GM23338 (cell line): Measurements from ENCODE around the gene RPUSD1. TPM values are rescaled to one million over a fixed set of nuclear protein-coding genes. Genes with fewer than 3 reads are reported as not detected.

Experiments
- ATAC-seq: fragments of 200-7000 bp; cut with Tn5 transposase; 3 replicates; pipeline ENCODE4 v1.9.1; 2020
- DNase-seq: peaks from one replicate; pipeline ENCODE4 v3.0.0-alpha.2; 2015; ENCODE audit warnings: low spot score
- H2AFZ ChIP-seq: fragments of 200-600 bp; sonication (generic); 2 replicates; pipeline ENCODE4 v1.8.0; 2016; ENCODE audit warnings: antibody characterized with exemption, mild to moderate bottlenecking, moderate library complexity
- H3F3A ChIP-seq: fragments of 200-600 bp; sonication (generic); replicated peaks from 2 replicates; pipeline ENCODE4 v1.8.0; 2017; ENCODE audit warnings: antibody characterized with exemption, mixed run types, low read depth
- H3K27ac ChIP-seq: fragments of 200-600 bp; sonication (generic); 2 replicates; pipeline ENCODE4 v1.6.1; 2016; ENCODE audit warnings: low read depth
- H3K27me3 ChIP-seq: fragments of 200-600 bp; sonication (generic); 2 replicates; pipeline ENCODE4 v1.8.0; 2016; ENCODE audit warnings: mild to moderate bottlenecking, mixed run types, moderate library complexity; ENCODE audit not compliant: insufficient read depth
- H3K36me3 ChIP-seq: fragments of 200-600 bp; sonication (generic); 2 replicates; pipeline ENCODE4 v1.8.0; 2016; ENCODE audit warnings: mild to moderate bottlenecking; ENCODE audit not compliant: insufficient read depth
- H3K4me1 ChIP-seq: fragments of 200-600 bp; sonication (generic); 2 replicates; pipeline ENCODE4 v1.8.0; 2016; ENCODE audit warnings: mild to moderate bottlenecking, moderate library complexity; ENCODE audit not compliant: insufficient read depth
- H3K4me2 ChIP-seq: fragments of 200-600 bp; sonication (generic); 2 replicates; pipeline ENCODE4 v1.7.1; 2017; ENCODE audit warnings: mixed run types
- H3K4me3 ChIP-seq: fragments of 200-600 bp; sonication (generic); 2 replicates; pipeline ENCODE4 v1.6.1; 2016; ENCODE audit warnings: mixed run types
- H3K79me2 ChIP-seq: fragments of 200-600 bp; sonication (generic); replicated peaks from 2 replicates; pipeline ENCODE4 v1.8.0; 2017; ENCODE audit warnings: mild to moderate bottlenecking; ENCODE audit not compliant: insufficient read depth
- H3K9me2 ChIP-seq: fragments of 200-600 bp; sonication (generic); 2 replicates; pipeline ENCODE4 v1.8.0; 2017; ENCODE audit not compliant: insufficient read depth
- H4K20me1 ChIP-seq: fragments of 200-600 bp; sonication (generic); replicated peaks from 2 replicates; pipeline ENCODE4 v1.8.0; 2017; ENCODE audit warnings: mild to moderate bottlenecking; ENCODE audit not compliant: insufficient read depth
- H3K27ac Mint-ChIP-seq: 2 replicates; pipeline ENCODE4 v1.8.0; 2020; ENCODE audit warnings: inconsistent platforms, mild to moderate bottlenecking, moderate library complexity, mixed read lengths
- H3K27me3 Mint-ChIP-seq: 3 replicates; pipeline ENCODE4 v1.8.0; 2022; ENCODE audit warnings: low read depth, mild to moderate bottlenecking, moderate library complexity, mixed read lengths, inconsistent platforms; ENCODE audit not compliant: insufficient read depth, poor library complexity
- H3K36me3 Mint-ChIP-seq: 3 replicates; pipeline ENCODE4 v1.8.0; 2021; ENCODE audit warnings: low read depth, mild to moderate bottlenecking, inconsistent platforms, moderate library complexity, mixed read lengths
- H3K4me1 Mint-ChIP-seq: 3 replicates; pipeline ENCODE4 v1.8.0; 2020; ENCODE audit warnings: mild to moderate bottlenecking, inconsistent platforms, mixed read lengths
- H3K4me3 Mint-ChIP-seq: 3 replicates; pipeline ENCODE4 v1.8.0; 2021; ENCODE audit warnings: moderate library complexity, mild to moderate bottlenecking, inconsistent platforms, mixed read lengths
- H3K9me3 Mint-ChIP-seq: 3 replicates; pipeline ENCODE4 v1.8.0; 2020; ENCODE audit warnings: moderate library complexity, mild to moderate bottlenecking, inconsistent platforms, mixed read lengths
- CREB1 ChIP-seq: fragments of 250-450 bp; sonication (Bioruptor Pico); IDR thresholded peaks from 2 replicates; pipeline ENCODE4 v1.5.0; 2020; ENCODE audit warnings: low read depth, mild to moderate bottlenecking, moderate library complexity
- CTCF ChIP-seq, 2 experiments: fragments of 200-600 bp in 1 of 2; sonication (generic) in 1 of 2; conservative IDR thresholded peaks; 2 replicates each; pipeline versions ENCODE4 v1.5.1 to v1.6.1; 2016 to 2017; ENCODE audit warnings: antibody characterized with exemption in 2 of 2, low read depth in 2 of 2, mild to moderate bottlenecking in 2 of 2, moderate library complexity in 1 of 2
- ETS1 ChIP-seq: IDR thresholded peaks from 2 replicates; pipeline ENCODE4 v1.6.1; 2016; ENCODE audit warnings: antibody characterized with exemption
- EZH2 ChIP-seq: fragments of 200-600 bp; sonication (generic); IDR thresholded peaks from one replicate; pipeline ENCODE4 v1.8.0; 2017; ENCODE audit warnings: antibody characterized with exemption, mild to moderate bottlenecking, low read depth; ENCODE audit not compliant: unreplicated experiment
- EZH2phosphoT487 ChIP-seq: fragments of 200-600 bp; sonication (generic); IDR thresholded peaks from one replicate; pipeline ENCODE4 v1.8.1; 2018; ENCODE audit warnings: antibody characterized with exemption; ENCODE audit not compliant: unreplicated experiment
- JUNB ChIP-seq: IDR thresholded peaks from one replicate; pipeline ENCODE4 v1.6.1; 2016; ENCODE audit warnings: antibody characterized with exemption; ENCODE audit not compliant: unreplicated experiment
- NANOG ChIP-seq: IDR thresholded peaks from 2 replicates; pipeline ENCODE4 v1.6.1; 2016; ENCODE audit warnings: antibody characterized with exemption, borderline replicate concordance
- POLR2AphosphoS5 ChIP-seq: IDR thresholded peaks from 2 replicates; pipeline ENCODE4 v1.6.1; 2016; ENCODE audit warnings: antibody characterized with exemption, low read depth
- REST ChIP-seq: IDR thresholded peaks from one replicate; pipeline ENCODE4 v1.6.1; 2018; ENCODE audit warnings: antibody characterized with exemption; ENCODE audit not compliant: unreplicated experiment
- STAT1 ChIP-seq: IDR thresholded peaks from one replicate; pipeline ENCODE4 v1.6.1; 2016; ENCODE audit warnings: antibody characterized with exemption; ENCODE audit not compliant: unreplicated experiment
- ZNF114 ChIP-seq: fragments of 250-450 bp; sonication (Bioruptor Pico); IDR thresholded peaks from 2 replicates; pipeline ENCODE4 v1.5.0; 2020; ENCODE audit warnings: mild to moderate bottlenecking, moderate library complexity
- ZNF331 ChIP-seq: fragments of 250-450 bp; sonication (Bioruptor Pico); IDR thresholded peaks from 2 replicates; pipeline ENCODE4 v1.5.0; 2020; ENCODE audit warnings: low read depth, mild to moderate bottlenecking, moderate library complexity
- ZNF462 ChIP-seq: fragments of 250-450 bp; sonication (Bioruptor Pico); IDR thresholded peaks from 2 replicates; pipeline ENCODE4 v1.5.0; 2020; ENCODE audit warnings: mild to moderate bottlenecking, moderate library complexity
- polyA plus RNA-seq: library from polyadenylated mRNA; unstranded; fragments of >200 nt; fragmentation: Nextera tagmentation; extraction: Ambion mirVana; gene quantifications from 2 replicates; pipeline ENCODE4 v1.2.1, GENCODE V29; 2016
- total RNA-seq: library from RNA; depleted of rRNA; stranded (reverse); fragments of >200 nt; shearing (Covaris generic); gene quantifications from 2 replicates; pipeline ENCODE4 v1.2.3, GENCODE V29; 2014

The RPUSD1 gene
- total and polyA plus RNA-seq, 2 experiments from 2014 or later: 19.1 to 79.5 TPM

- no peaks in the 10 kb centered on the region for H4K20me1 ChIP-seq
- H3K27ac ChIP-seq: no peak overlapping the region
- Mint-ChIP-seq H3K4me3 (no peak overlapping the region), H3K9me3 (no peaks in the 10 kb centered on the region), H3K4me1 (no peaks in the 10 kb centered on the region; the same call in 2 of the 3 replicates), H3K27me3 (peaks cover 10% of the 10 kb centered on the region), H3K27ac (no peak overlapping the region), H3K36me3 (no peaks in the 10 kb centered on the region)
- H2AFZ ChIP-seq: no peak overlapping the region
- no peaks in the 10 kb centered on the region for H3K4me1 ChIP-seq
- ATAC-seq (peak; percentile 21), DNase-seq (no peak)
- no peak overlapping the region for H3K4me3 ChIP-seq
- no peaks in the 10 kb centered on the region for H3K79me2 ChIP-seq
- no peaks in the 10 kb centered on the region for H3K36me3 ChIP-seq
- no peak for TF ChIP-seq ETS1
- TF ChIP-seq ZNF462: no peak
- TF ChIP-seq POLR2AphosphoS5: no peak
- no peak for TF ChIP-seq ZNF331 (CRISPR knock-in tag)
- TF ChIP-seq STAT1: no peak
- TF ChIP-seq ZNF114 (CRISPR knock-in tag): no peak
- TF ChIP-seq CTCF (conservative IDR thresholded peaks at IDR 0.05; ENCODE audit: low read depth in 2 of 2): no peak
- TF ChIP-seq REST: no peak
- TF ChIP-seq CREB1 (CRISPR knock-in tag): no peak
- TF ChIP-seq EZH2: no peak
- TF ChIP-seq NANOG: no peak
- no peak for TF ChIP-seq JUNB
- no peak for TF ChIP-seq EZH2phosphoT487
- H3K27me3 ChIP-seq: no peaks in the 10 kb centered on the region
- no peaks in the 10 kb centered on the region for H3K9me2 ChIP-seq
- 0 out of 2 replicates have a peak, but pooled peaks cover 3% of the 10 kb centered on the region for H3F3A ChIP-seq
- no peak overlapping the region for H3K4me2 ChIP-seq
Measured at GRCh38 chr16:767743-768235, 20.4 kb downstream of the RPUSD1 start.
